ENCODE data around the gene CYP3A4. TPM values are rescaled to one million over a fixed set of nuclear protein-coding genes. Genes with fewer than 3 reads are reported as not detected.

The CYP3A4 gene
- total and polyA plus RNA-seq, 2 of the 13 experiments (the other 11 are each of a cell fraction or from before 2014, with no cell fraction given), result 0.11 to 0.24 TPM

- peak; percentile 9; the same call in 1 of the 2 replicates for TF ChIP-seq ATF3 (CRISPR knock-in tag; IDR thresholded peaks at IDR 0.05)
- TF ChIP-seq FOXA1 (IDR thresholded peaks at IDR 0.05), result no peak
- TF ChIP-seq FOXA1 (CRISPR knock-in tag; IDR thresholded peaks at IDR 0.05), result peak; percentile 55; the same call in 1 of the 2 replicates
- no peak for TF ChIP-seq SP5 (CRISPR knock-in tag; IDR thresholded peaks at IDR 0.05; ENCODE audit: borderline replicate concordance, low read depth)
- no peak for TF ChIP-seq GLI4 (CRISPR knock-in tag; IDR thresholded peaks at IDR 0.05; ENCODE audit: borderline replicate concordance)
- TF ChIP-seq MTA1 (CRISPR knock-in tag; IDR thresholded peaks at IDR 0.05; ENCODE audit: borderline replicate concordance), result peak; percentile 72
- peak; percentile 71 for TF ChIP-seq CREM (IDR thresholded peaks at IDR 0.05)
- TF ChIP-seq CREM (CRISPR knock-in tag; IDR thresholded peaks at IDR 0.05), result no peak
- TF ChIP-seq ZBTB40 (IDR thresholded peaks at IDR 0.05), result no peak
- TF ChIP-seq ZBTB40 (CRISPR knock-in tag; IDR thresholded peaks at IDR 0.05), result peak; percentile 40; the same call in 1 of the 2 replicates
- TF ChIP-seq DPF2 (CRISPR knock-in tag; IDR thresholded peaks at IDR 0.05; ENCODE audit: borderline replicate concordance, low read depth), result peak; percentile 78; the same call in 1 of the 2 replicates
- peak; percentile 98 for TF ChIP-seq NR2F2 (IDR thresholded peaks at IDR 0.05; ENCODE audit: borderline replicate concordance, low read depth)
- TF ChIP-seq SMC3 (IDR thresholded peaks at IDR 0.05; ENCODE audit: low read length), result peak; percentile 10; the same call in 1 of the 2 replicates
- peak; percentile 93 for TF ChIP-seq FOXP4 (CRISPR knock-in tag; IDR thresholded peaks at IDR 0.05)
Observed at GRCh38 chr7:99742737-99743394, 41.1 kb downstream of the CYP3A4 start (continued).

Data from HepG2 (cell line).